GM18526 (cell line): ENCODE results near the gene TCF7L2.

Experiments
- POLR2A ChIP-seq: IDR thresholded peaks from 3 replicates; pipeline ENCODE4 v1.6.1; 2011; ENCODE audit not compliant: insufficient read length; ENCODE audit errors: extremely low read depth

TCF7L2 gene

GRCh38 chr10:113177156-113177935 lies 227.3 kb downstream of the TCF7L2 start:
- no peak for TF ChIP-seq POLR2A

- TF ChIP-seq POLR2A: no peak
Observed at GRCh38 chr10:113177936-113178335, 227.9 kb downstream of the TCF7L2 start.

- no peak for TF ChIP-seq POLR2A
Observed at GRCh38 chr10:113178771-113179170, 228.7 kb downstream of the TCF7L2 start.

- no peak for TF ChIP-seq POLR2A
Observed at GRCh38 chr10:113179265-113179664, 229.2 kb downstream of the TCF7L2 start.

- no peak for TF ChIP-seq POLR2A
Observed at GRCh38 chr10:113179966-113180365, 229.9 kb downstream of the TCF7L2 start.

- no peak for TF ChIP-seq POLR2A
Observed at GRCh38 chr10:113180401-113181154, 230.5 kb downstream of the TCF7L2 start.

- no peak for TF ChIP-seq POLR2A
Observed at GRCh38 chr10:113182154-113182553, 232.1 kb downstream of the TCF7L2 start.

GRCh38 chr10:113183573-113183972 lies 233.5 kb downstream of the TCF7L2 start:
- TF ChIP-seq POLR2A: no peak

- no peak for TF ChIP-seq POLR2A
Observed at GRCh38 chr10:113187063-113187777, 237.2 kb downstream of the TCF7L2 start.

- no peak for TF ChIP-seq POLR2A
Observed at GRCh38 chr10:113199459-113199858, 249.4 kb downstream of the TCF7L2 start.

GRCh38 chr10:113202011-113202410 lies 252.0 kb downstream of the TCF7L2 start:
- TF ChIP-seq POLR2A: no peak

GRCh38 chr10:113207924-113208323 lies 257.9 kb downstream of the TCF7L2 start:
- TF ChIP-seq POLR2A: no peak

- no peak for TF ChIP-seq POLR2A
Observed at GRCh38 chr10:113213035-113213434, 263.0 kb downstream of the TCF7L2 start.

- TF ChIP-seq POLR2A: no peak
Observed at GRCh38 chr10:113214331-113214730, 264.3 kb downstream of the TCF7L2 start.

GRCh38 chr10:113216102-113216501 lies 266.1 kb downstream of the TCF7L2 start:
- TF ChIP-seq POLR2A: no peak
